HUDEP-2 (cell line): ENCODE results near the gene OR51I1.

Experiments
- DNase-seq, 76 experiments: peaks; one replicate each; lab custom pipeline; 2025; ENCODE audit not compliant: unreplicated experiment in 76 of 76; lab: John Stamatoyannopoulos, UW

OR51I1 gene, protein sequence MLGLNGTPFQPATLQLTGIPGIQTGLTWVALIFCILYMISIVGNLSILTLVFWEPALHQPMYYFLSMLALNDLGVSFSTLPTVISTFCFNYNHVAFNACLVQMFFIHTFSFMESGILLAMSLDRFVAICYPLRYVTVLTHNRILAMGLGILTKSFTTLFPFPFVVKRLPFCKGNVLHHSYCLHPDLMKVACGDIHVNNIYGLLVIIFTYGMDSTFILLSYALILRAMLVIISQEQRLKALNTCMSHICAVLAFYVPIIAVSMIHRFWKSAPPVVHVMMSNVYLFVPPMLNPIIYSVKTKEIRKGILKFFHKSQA

DNA sequence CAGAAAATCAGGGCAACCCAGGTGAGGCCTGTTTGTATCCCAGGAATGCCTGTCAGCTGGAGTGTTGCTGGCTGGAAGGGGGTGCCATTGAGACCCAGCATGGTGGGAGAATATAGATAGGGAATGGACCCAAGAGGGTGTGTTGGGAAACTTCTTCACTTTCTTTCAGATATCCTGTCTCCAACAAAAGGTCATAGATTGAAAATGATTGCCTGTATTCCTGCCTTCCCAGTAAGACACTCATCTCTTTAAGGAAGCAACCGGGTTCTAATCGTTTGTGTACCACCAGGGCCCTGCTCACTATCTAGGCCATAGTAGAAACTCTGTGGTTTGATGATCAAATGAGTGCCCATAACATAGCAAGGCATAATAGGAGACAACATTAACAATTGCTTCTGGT is at the start of gene OR51I1:
TSS of gene OR51I1 (minus strand) at position 101 of the 400 bp plus-strand sequence. CDS start at position 101, 0 bp downstream.
- no peak for DNase-seq

DNA sequence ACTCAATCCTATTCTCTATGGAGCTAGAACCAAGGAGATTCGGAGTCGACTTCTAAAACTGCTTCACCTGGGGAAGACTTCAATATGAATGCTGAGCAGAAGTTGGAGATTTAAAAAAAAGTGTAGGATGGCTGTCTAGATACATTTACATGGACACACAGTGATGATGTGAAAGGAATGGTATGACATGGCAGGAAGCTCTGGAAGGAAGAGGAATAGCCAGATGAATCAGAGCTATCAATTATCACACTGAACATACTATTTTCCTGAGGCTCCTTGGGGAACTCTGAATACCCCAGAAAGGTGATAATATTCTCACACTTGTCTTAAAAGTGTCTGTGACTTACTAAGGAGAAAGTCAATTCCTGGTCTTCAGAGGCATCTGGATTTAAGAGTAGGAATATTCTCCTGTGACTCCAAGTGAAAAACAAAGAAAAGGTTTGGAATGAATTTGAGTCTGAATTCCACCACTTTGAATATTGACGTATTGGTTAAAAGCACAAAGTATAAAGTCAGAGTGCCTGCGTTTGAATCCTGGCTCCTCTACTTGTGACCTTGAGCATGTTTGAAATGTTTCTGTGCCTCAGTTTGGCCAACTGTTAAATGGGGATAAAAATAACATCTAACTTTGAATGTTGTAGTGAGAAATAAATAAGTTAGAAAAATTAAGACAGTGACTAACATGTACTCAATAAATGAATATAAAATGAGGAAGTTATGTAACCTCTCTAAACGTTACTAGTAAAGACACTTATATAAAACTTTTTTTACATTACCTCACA is 48.5 kb upstream of the OR51I1 start:
- no peak for DNase-seq

DNA sequence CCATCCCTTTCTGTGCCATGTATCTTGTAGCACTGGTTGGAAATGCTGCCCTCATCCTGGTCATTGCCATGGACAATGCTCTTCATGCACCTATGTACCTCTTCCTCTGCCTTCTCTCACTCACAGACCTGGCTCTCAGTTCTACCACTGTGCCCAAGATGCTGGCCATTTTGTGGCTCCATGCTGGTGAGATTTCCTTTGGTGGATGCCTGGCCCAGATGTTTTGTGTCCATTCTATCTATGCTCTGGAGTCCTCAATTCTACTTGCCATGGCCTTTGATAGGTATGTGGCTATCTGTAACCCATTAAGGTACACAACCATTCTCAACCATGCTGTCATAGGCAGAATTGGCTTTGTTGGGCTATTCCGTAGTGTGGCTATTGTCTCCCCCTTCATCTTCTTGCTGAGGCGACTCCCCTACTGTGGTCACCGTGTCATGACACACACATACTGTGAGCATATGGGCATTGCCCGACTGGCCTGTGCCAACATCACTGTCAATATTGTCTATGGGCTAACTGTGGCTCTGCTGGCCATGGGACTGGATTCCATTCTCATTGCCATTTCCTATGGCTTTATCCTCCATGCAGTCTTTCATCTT is 47.6 kb upstream of the OR51I1 start:
- DNase-seq, result no peak

DNA sequence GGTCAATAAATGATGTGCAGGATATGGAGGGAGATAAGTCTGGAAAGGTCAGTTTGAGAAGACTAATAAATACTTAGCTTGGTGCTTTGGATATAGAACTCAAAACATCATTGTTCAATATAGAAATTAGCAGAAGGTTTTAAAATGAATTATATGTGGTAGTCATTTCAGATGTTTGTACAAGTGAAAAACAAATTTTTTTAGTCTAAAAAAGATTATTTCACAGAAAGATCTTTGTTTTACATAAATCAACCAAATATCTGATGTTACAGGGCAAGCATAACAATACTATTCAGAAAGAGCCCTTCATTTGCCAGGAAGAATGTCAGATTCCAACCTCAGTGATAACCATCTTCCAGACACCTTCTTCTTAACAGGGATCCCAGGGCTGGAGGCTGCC is 47.1 kb upstream of the OR51I1 start, which contains the start of gene OR52D1:
TSS of gene OR52D1 (plus strand) at position 301 of the 400 bp plus-strand sequence. CDS start at position 323, 22 bp downstream.
- DNase-seq, result no peak

DNA sequence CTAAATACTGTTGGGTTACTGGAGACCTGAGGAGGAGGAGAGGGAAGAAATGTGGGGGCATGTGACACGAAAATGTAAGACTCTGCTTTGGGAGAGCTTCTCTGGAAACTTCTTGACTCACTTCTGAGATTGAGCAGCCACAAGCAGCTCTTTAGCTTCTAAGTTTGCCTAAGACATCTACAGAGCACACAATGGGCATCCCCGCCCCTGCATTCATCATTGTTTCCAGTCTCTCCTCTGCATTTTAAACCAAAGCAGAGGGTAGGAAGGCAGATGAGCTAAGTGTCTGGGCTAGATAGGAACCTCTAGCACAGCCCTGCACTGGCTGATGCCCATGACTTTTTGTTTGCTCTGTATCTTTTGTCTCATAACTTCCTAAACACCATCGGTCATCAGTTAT is 45.1 kb upstream of the OR51I1 start:
- peak in 1 of 76 experiments; percentile 2 for DNase-seq

DNA sequence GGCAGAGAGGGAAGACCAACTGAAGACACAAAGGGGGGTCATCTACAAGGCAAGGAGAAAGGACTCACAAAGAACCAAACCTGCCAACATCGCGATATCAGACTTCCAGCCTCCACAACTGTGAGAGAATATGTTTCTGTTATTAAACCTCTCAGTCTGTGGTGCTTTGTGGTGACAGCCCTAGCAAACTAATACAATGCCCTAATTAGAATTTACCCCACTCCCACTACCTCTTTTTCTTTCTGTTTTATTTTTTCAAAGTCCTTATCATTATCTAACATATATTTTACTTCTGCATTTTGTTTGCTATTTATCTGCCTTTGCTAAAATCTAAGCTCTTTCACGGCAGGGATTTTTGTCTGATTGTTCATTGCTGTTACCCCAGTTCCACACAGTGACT is 44.7 kb upstream of the OR51I1 start:
- DNase-seq, result no peak

DNA sequence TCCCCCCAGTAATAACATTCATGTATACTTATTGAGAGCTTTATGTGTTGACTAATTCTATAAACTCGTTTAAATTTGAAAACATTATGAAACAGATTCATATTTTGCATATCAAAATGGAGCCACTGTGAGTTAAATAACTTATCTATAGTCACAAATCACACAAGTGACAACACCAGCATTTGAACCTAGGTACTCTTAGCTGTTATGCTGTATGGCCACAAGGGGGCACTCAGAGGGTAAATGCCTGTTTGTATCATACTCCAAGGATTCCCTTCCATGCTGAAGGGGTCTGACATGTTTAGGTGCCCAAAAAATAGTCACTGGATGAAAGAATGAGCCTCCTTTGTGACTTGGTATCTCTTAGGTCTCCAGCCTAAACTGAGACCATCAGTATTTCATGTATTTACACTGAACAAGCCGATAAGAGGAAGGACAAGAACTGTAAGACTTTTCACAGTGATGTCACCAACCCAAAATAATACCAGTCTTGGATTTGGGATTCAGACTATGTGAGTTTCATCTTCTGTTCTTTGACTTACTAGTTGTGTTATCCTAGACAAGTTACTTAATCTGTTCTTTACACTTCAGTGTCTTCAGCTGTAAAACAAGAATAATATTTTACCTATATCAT is 35.0 kb upstream of the OR51I1 start:
- peak in 33 of 76 experiments; percentile 5 to 51 (median 20) for DNase-seq

DNA sequence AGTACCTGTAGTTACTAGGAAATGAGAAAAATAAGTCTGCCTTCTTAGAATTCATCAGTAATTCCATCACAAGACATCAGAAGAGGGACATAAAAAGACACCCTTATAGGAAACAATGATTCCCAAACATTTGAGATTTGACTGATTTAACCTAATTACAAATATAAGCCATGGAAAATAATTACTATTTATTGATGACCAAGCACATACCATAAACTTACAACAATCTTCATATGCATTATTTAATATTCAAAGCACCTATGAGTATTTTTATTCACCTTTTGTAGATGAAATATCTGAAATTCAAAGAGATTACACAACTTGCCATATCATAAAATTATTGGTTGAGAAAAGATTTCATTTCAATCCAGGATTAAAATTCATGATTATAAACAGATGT is 32.6 kb upstream of the OR51I1 start:
- no peak for DNase-seq

DNA sequence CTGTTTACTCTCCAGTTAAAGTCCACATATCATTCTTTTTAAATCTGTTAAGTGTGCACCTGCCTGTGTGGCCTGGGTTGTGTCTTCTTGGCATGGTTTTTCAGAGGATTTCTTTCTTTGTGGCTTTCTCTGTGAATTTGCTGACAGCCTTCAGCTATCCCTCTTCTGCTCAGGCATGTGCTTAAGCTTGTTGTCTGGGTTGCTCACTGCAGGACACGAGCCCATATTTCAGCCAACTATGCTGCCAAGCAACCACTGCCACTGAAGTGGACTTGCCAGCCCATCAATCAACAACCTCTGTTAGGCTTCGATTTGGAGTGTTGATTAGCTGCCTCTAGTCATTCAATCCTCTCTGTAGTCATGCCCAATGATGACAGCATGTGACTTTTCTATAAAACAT is 26.2 kb upstream of the OR51I1 start:
- DNase-seq, result no peak

DNA sequence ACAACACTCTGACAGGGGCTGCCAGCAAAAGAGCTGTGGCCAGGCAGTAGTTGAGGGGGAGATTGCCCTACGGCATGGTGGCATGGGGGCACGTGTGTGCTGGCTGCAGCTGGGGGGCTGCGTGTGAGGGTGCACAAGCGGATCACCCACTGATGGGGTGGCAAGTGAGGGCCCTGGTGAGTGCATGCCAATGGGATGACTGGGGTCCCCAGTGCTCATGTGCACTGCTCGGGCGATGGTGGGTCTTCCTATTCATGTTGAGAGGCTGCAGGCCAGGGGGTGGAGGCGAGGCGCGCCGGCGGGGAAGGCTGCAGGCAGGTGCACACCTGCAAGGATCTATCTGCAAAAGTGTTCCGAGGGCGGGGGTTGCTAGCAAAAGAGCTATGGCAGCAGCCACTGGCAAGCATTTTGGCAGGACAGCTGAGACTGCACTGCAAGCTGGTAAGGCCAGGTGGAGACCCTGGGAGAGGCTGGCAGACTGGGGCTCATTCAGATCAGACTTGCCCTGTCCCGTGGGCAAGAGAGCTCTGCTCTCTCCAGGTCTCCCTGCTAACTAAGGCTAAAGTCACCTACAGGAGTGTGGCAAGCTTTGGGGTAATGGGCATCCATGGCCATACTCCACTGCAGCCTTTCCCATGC is 19.8 kb upstream of the OR51I1 start:
- no peak for DNase-seq

DNA sequence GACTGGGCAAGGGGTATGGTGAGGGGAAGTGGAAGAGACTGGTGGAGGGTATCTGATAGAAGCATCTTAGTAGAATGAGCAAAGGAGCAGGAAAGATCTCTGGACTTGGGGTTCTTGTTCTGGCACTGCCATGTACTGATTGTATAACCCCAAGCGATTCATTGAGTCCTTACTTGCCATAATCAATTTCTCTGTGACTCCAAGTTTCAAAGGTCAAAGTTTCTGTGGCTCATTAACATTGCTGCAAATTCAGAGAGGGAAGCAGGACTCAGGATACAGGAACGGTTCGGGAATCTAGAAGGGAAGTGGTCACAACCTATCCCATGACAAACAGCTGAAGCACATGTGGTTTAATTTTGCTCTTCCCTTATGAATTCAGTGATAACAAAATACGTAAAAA is 8.1 kb upstream of the OR51I1 start:
- DNase-seq, result no peak

DNA sequence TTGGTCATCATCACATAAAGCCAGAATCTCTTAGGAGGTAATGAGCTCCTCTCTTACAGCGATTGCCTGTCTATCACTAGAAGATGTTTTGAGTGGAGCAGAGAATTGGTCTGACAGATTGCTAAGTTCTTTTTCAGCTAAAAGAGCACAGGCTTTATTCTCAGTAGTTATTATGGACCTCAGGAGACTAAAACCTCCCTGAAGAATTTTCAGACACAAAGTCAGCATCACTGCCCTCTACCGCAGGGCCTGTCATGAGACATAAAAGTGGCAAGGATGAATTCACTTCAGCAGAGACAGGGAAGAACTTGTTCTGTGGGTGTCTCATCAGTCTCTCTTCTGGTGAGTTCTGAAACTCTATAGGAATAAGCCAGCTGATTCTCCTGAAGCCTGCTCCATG is 7.7 kb upstream of the OR51I1 start, which contains the start of gene OR51I2:
TSS of gene OR51I2 (plus strand) at position 301 of the 400 bp plus-strand sequence. CDS start 4,166 bp downstream, outside the sequence.
- peak in 1 of 76 experiments; percentile 2 for DNase-seq

DNA sequence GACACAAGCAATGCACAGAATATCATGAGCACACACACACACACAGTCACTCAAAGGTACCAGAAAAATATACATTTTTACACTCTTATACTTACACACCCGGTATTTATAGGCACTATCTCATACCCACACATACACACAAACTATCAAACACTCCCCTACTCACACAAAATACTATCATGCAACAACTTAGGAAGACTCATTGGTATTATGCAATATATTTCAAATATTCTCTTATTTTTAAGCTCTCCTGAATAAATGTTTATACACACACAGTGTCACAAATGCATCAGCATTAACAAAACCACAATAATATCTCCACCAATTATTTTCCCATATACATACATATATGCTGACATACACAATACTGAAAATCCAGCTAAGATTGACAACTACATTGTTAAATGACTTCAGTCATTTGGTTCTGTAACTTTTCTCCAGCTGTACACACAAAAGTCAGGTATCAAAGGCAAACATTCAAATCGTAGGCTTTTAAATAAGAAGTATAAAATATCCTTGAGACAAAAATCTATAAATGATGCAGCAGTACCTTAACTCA is 2.6 kb upstream of the OR51I1 start:
- DNase-seq, result no peak

DNA sequence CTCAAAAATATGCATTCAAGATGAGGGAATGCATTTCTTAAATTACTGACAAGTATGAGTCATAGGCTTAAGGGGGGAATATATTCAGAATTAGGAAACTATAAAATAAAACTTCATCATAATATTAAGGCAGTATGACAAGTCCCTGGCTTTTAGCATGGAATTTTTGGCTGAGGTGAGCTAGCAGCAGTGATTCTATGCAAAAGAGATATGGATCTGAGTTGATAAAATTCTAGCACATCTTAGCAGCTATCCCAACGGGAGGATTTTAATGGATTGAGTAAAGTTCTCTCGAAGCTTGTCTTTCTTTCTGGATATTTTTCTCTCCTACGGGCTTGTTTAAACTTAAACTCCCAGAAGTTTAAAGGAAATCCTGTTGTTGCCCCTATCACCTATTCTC is 18.2 kb downstream of the OR51I1 start:
- no peak for DNase-seq

DNA sequence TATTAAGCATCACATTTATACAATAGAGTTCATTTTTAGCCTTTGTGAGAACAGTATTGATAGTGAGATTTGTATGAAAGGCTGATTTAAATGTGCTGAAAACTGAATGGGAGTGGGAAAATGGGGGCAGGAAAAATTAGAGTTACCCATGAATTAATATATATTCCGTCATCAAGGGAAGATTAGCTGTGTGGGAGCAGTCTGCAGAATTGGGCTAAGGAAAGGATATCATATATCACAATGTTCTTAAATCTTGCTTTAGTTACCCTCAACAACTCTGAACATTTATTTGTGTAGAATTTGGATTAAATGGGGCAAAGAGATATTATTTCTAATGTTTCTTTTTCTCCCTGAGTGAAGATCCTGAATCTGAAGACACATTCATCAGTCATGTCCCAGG is 19.5 kb downstream of the OR51I1 start, which contains the start of gene OR51Q1:
TSS of gene OR51Q1 (plus strand) at position 301 of the 400 bp plus-strand sequence. CDS start at position 391, 90 bp downstream.
- DNase-seq, result no peak

DNA sequence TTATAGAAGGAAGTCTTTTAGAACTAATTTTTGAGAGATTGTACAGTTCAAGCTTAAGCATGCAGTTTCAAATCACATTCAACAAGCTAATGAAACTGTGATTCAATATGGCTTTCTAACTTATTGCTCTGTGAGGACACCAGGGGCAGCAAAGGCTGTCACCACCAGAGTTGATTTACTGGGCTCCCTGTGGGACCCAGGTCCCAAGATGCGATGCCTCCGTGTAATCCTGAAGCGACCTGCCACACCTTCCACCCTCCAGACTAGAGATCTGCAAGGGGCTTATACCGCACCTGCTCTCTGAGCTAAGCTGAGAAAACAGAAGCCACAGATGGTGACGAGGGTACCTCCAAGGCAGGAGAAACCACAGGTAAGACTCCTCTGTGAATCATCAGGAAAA is 20.3 kb downstream of the OR51I1 start:
- DNase-seq, result no peak

DNA sequence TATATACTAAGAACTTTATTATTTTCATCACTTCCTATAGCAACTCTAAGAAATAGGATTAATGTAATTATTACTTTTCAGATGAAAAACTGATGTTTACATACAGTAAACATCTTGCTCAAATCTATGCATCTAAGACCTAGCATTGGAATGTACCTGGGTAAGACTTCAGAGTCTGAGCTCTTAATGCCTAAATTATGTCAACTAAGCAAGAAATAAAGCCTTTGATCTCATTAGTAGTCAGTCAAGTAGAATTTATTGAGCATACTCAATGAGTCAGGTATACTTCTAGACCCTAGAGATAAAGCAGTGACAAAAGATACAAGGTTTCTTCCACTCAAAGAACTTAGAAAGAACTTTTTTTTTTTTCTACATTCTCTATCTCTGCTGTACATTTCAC is 36.1 kb downstream of the OR51I1 start:
- DNase-seq, result no peak

DNA sequence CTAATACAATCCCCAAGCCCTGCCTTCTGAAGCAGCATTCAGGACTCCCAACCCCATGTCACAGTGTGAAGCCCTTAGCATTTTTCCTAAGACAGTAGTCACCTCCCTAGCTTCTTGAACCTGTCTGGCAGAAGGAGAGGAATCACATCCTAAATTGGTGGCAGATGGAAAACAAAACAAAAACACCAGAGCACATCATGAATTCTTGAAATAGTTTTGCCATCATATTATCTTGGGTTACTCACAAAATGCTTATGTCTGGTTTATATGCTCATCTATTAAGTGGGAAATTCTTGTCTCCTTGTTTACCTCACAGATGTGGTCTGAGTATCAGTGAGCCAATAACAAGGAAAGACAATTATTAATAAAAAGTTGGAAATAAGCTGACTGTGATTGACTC is 42.4 kb downstream of the OR51I1 start:
- no peak for DNase-seq

DNA sequence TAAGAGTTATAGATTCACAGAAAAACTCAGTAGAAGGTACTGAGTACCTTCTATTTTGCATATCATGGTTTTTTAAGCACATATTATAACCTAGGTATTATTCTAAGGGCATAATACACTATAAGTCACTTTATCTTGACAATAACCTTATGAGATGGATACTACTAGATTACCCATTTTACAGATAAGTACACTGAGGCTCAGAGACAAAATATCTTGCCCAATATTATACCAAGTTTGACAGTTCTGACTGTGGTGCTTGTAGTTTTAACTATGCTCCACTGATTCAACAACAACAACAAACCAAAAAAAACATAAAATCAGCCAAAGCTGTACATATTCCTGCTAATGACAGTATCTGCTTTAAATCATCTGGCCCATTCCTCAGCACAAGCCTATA is 47.2 kb downstream of the OR51I1 start:
- DNase-seq, result no peak
